Natural killer cell (primary cell): ENCODE results near the gene ARAP3. TPM values are rescaled to one million over a fixed set of nuclear protein-coding genes. Genes with fewer than 3 reads are reported as not detected.

Source experiments
- ATAC-seq, 3 donors: fragments of 150-1000 bp in 2 of 3; fragments of 200-7000 bp in 1 of 3; cut with Tn5 transposase; 1 replicate in 1 of 3; 2 replicates in 2 of 3; pipeline ENCODE4 v1.10.0; 2021; ENCODE audit warnings: mild to moderate bottlenecking in 2 of 3, moderate library complexity in 2 of 3
- DNase-seq, 2 donors: peaks; one replicate each; pipeline versions ENCODE4 v3.0.0 to v3.0.0-alpha.2; 2013 to 2021; ENCODE audit warnings: mixed read lengths in 1 of 2
- H3K27ac ChIP-seq: one replicate; pipeline ENCODE4 v1.5.1; 2013; ENCODE audit warnings: mild to moderate bottlenecking, low read length
- H3K27me3 ChIP-seq: one replicate; pipeline ENCODE4 v1.6.1; 2013; ENCODE audit warnings: low read length; ENCODE audit not compliant: control insufficient read depth, insufficient read depth
- H3K36me3 ChIP-seq: one replicate; pipeline ENCODE4 v1.6.1; 2013; ENCODE audit warnings: low read length; ENCODE audit not compliant: control insufficient read depth, insufficient read depth
- H3K4me1 ChIP-seq: one replicate; pipeline ENCODE4 v1.6.1; 2013; ENCODE audit warnings: low read length; ENCODE audit not compliant: control insufficient read depth, insufficient read depth
- H3K4me3 ChIP-seq: one replicate; pipeline ENCODE4 v1.5.1; 2013; ENCODE audit warnings: low read length
- H3K9me3 ChIP-seq: one replicate; pipeline ENCODE4 v1.6.1; 2013; ENCODE audit warnings: low read length; ENCODE audit not compliant: control insufficient read depth, insufficient read depth
- H3K27ac Mint-ChIP-seq, 2 donors: one replicate each; pipeline ENCODE4 v1.8.0; 2022; ENCODE audit warnings: mild to moderate bottlenecking in 2 of 2, mixed read lengths in 2 of 2, moderate library complexity in 1 of 2
- H3K27me3 Mint-ChIP-seq, 2 donors: one replicate each; pipeline ENCODE4 v1.8.0; 2022; ENCODE audit warnings: low read depth in 2 of 2, mixed read lengths in 2 of 2
- H3K36me3 Mint-ChIP-seq: one replicate; pipeline ENCODE4 v1.8.0; 2022; ENCODE audit warnings: mixed read lengths
- H3K4me1 Mint-ChIP-seq, 2 donors: one replicate each; pipeline ENCODE4 v1.8.0; 2022; ENCODE audit warnings: mixed read lengths in 2 of 2
- H3K4me3 Mint-ChIP-seq: one replicate; pipeline ENCODE4 v1.8.0; 2022; ENCODE audit warnings: mild to moderate bottlenecking, moderate library complexity, mixed read lengths
- H3K9me3 Mint-ChIP-seq, 2 donors: one replicate each; pipeline ENCODE4 v1.8.0; 2022; ENCODE audit warnings: mixed read lengths in 2 of 2
- WGBS: methylation state at CpG from one replicate; pipeline ENCODE4 v1.1.7; 2013; ENCODE audit warnings: missing lambda C conversion rate; ENCODE audit not compliant: insufficient coverage; 5-methylcytosine and 5-hydroxymethylcytosine counted together
- intact Hi-C: fragments of 100-400 bp; cut with micrococcal nuclease; formaldehyde crosslinking; loops from one replicate; pipeline ENCODE4 v1.14.2; 2022
- total RNA-seq, 4 donors: library from RNA; stranded (reverse); fragments of 120-200 nt in 1 of 4; gene quantifications; one replicate each; pipeline versions ENCODE4 v1.2.3 to v1.2.4, GENCODE V29; 2013 to 2022
- TF ChIP-seq, protein P1 (sequence below): fragments of 200-600 bp; IDR thresholded peaks from one replicate; pipeline ENCODE4 v1.8.0; 2022; ENCODE audit warnings: antibody characterized with exemption

Gene ARAP3
- total RNA-seq, 3 donors from 2014 or later (not counting 1 experiment from before 2014, with no cell fraction given) = 13.9 to 25.2 (median 19.6) TPM

GRCh38 chr5:141675672-141676071 lies 6.4 kb downstream of the ARAP3 start:
- Histone ChIP-seq H3K27me3 (no peaks in the 10 kb centered on the region), H3K4me1 (peaks cover 6% of the 10 kb centered on the region), H3K36me3 (no peaks in the 10 kb centered on the region), H3K27ac (no peak overlapping the region), H3K9me3 (no peaks in the 10 kb centered on the region), H3K4me3 (no peak overlapping the region)
- DNase-seq (no peak), ATAC-seq (no peak)
- WGBS = 95% methylated on average over 4 of the region's 4 CpGs
- Mint-ChIP-seq H3K4me3 (no peak overlapping the region), H3K27me3 (no peaks in the 10 kb centered on the region), H3K36me3 (no peaks in the 10 kb centered on the region), H3K9me3 (no peaks in the 10 kb centered on the region), H3K27ac (no peak overlapping the region), H3K4me1 (peaks cover 0 to 13% of the 10 kb centered on the region in 2 donors)
- intact Hi-C loops = no loop called here
- TF ChIP-seq, protein P1, sequence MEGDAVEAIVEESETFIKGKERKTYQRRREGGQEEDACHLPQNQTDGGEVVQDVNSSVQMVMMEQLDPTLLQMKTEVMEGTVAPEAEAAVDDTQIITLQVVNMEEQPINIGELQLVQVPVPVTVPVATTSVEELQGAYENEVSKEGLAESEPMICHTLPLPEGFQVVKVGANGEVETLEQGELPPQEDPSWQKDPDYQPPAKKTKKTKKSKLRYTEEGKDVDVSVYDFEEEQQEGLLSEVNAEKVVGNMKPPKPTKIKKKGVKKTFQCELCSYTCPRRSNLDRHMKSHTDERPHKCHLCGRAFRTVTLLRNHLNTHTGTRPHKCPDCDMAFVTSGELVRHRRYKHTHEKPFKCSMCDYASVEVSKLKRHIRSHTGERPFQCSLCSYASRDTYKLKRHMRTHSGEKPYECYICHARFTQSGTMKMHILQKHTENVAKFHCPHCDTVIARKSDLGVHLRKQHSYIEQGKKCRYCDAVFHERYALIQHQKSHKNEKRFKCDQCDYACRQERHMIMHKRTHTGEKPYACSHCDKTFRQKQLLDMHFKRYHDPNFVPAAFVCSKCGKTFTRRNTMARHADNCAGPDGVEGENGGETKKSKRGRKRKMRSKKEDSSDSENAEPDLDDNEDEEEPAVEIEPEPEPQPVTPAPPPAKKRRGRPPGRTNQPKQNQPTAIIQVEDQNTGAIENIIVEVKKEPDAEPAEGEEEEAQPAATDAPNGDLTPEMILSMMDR = no peak

DNA sequence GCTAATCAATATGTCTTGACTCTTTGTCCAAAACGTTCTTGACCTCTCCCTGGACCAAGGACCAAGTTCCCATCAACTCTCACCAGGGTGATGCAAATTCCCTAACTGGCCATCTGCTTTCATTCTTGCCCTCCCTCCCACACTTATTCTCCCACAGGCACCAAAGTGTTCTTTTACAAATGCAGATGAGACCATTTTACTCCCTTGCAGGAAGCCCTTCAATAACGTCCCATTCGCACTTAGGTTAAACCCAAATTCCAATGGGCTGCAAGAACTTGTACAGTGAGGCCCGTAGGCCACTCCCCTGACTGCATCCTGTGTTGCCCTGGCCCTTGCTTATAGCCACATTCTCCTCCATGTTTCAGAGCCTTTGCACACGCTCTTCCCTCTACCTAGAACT lies 7.3 kb downstream of the ARAP3 start:
- ATAC-seq (no peak), DNase-seq (no peak)
- TF ChIP-seq, protein P1 = no peak
- Mint-ChIP-seq H3K27me3 (no peaks in the 10 kb centered on the region), H3K36me3 (no peaks in the 10 kb centered on the region), H3K9me3 (no peaks in the 10 kb centered on the region), H3K27ac (no peak overlapping the region), H3K4me3 (no peak overlapping the region), H3K4me1 (peaks cover 0 to 11% of the 10 kb centered on the region in 2 donors)
- Histone ChIP-seq H3K4me3 (no peak overlapping the region), H3K4me1 (no peaks in the 10 kb centered on the region), H3K27me3 (no peaks in the 10 kb centered on the region), H3K36me3 (peaks cover 2% of the 10 kb centered on the region), H3K9me3 (no peaks in the 10 kb centered on the region), H3K27ac (no peak overlapping the region)
- 85% methylated on average over 5 of the region's 5 CpGs for WGBS
- intact Hi-C loops = no loop called here

GRCh38 chr5:141672841-141673813 lies 8.9 kb downstream of the ARAP3 start:
- no peaks in the 10 kb centered on the region for H3K4me1 ChIP-seq
- no peak overlapping the region for H3K27ac Mint-ChIP-seq
- TF ChIP-seq, protein P1 = no peak
- no peak overlapping the region for H3K27ac ChIP-seq
- ATAC-seq (no peak), DNase-seq (no peak)
- no peak overlapping the region for H3K4me3 ChIP-seq
- H3K4me1 Mint-ChIP-seq = peaks cover 0 to 2% of the 10 kb centered on the region in 2 donors
- no peak overlapping the region for H3K4me3 Mint-ChIP-seq
- H3K9me3 ChIP-seq = no peaks in the 10 kb centered on the region
- H3K9me3 Mint-ChIP-seq = no peaks in the 10 kb centered on the region
- intact Hi-C loops = no loop called here
- 91% methylated on average over 15 of the region's 19 CpGs for WGBS
- no peaks in the 10 kb centered on the region for H3K27me3 Mint-ChIP-seq
- no peaks in the 10 kb centered on the region for H3K36me3 Mint-ChIP-seq
- no peaks in the 10 kb centered on the region for H3K27me3 ChIP-seq
- H3K36me3 ChIP-seq = peaks cover 2% of the 10 kb centered on the region
